IMR-90 (cell line): ENCODE measurements around the gene ACSL6. TPM values are rescaled to one million over a fixed set of nuclear protein-coding genes. Genes with fewer than 3 reads are reported as not detected.

Source experiments
- ATAC-seq: fragments of 200-7000 bp; cut with Tn5 transposase; 2 replicates; pipeline ENCODE4 v1.9.1; 2020; ENCODE audit warnings: low read depth, mild to moderate bottlenecking, moderate library complexity
- BruUV-seq: library from RNA; stranded (reverse); fragments of 400-500 nt; replicated peaks from 2 replicates; lab custom pipeline; 2021; lab: Mats Ljungman, UMichigan
- CTCF ChIA-PET: fragments of 300-600 bp; formaldehyde crosslinking; extraction: SDS; loops from one replicate; lab custom pipeline; 2021; ENCODE audit warnings: antibody characterized with exemption; lab: Yijun Ruan, JAX
- POLR2A ChIA-PET: fragments of 300-600 bp; sonication (Branson Sonifier 250); formaldehyde crosslinking; loops from one replicate; lab custom pipeline; 2022; ENCODE audit warnings: antibody characterized with exemption; ENCODE audit not compliant: unreplicated experiment; lab: Charles Lee
- DNase-seq: peaks from one replicate; pipeline ENCODE4 v3.0.0; 2013
- H2AFZ ChIP-seq: replicated peaks from 2 replicates; pipeline ENCODE3; 2013; ENCODE audit warnings: low read length, mild to moderate bottlenecking; ENCODE audit not compliant: poor library complexity
- H2AK5ac ChIP-seq: 2 replicates; pipeline ENCODE4 v1.6.1; 2013; ENCODE audit warnings: low read depth, low read length, inconsistent platforms
- H2AK9ac ChIP-seq: replicated peaks from 2 replicates; pipeline ENCODE3; 2013; ENCODE audit warnings: mild to moderate bottlenecking, low read depth, low read length, moderate library complexity; ENCODE audit not compliant: poor library complexity
- H2BK120ac ChIP-seq: 2 replicates; pipeline ENCODE4 v1.6.1; 2013; ENCODE audit warnings: low read depth, low read length, inconsistent platforms
- H2BK15ac ChIP-seq: 3 replicates; pipeline ENCODE4 v1.6.1; 2013; ENCODE audit warnings: low read depth, low read length, inconsistent platforms
- H2BK20ac ChIP-seq: 2 replicates; pipeline ENCODE4 v1.6.1; 2013; ENCODE audit warnings: low read depth, mild to moderate bottlenecking, inconsistent platforms, low read length, moderate library complexity
- H2BK5ac ChIP-seq: 2 replicates; pipeline ENCODE4 v1.6.1; 2013; ENCODE audit warnings: mild to moderate bottlenecking, low read depth, low read length, inconsistent platforms; ENCODE audit not compliant: poor library complexity, severe bottlenecking
- H3K14ac ChIP-seq: replicated peaks from 2 replicates; pipeline ENCODE4 v1.6.1; 2013; ENCODE audit warnings: low read depth, low read length, inconsistent platforms
- H3K18ac ChIP-seq: 2 replicates; pipeline ENCODE4 v1.6.1; 2013; ENCODE audit warnings: low read depth, low read length, control low read depth
- H3K23ac ChIP-seq: 2 replicates; pipeline ENCODE4 v1.6.1; 2013; ENCODE audit warnings: low read depth, low read length, inconsistent platforms
- H3K27ac ChIP-seq: 2 replicates; pipeline ENCODE4 v1.5.1; 2013; ENCODE audit warnings: mild to moderate bottlenecking, control low read depth, low read length; ENCODE audit not compliant: insufficient read depth
- H3K27me3 ChIP-seq: 2 replicates; pipeline ENCODE4 v1.6.1; 2013; ENCODE audit warnings: low read length; ENCODE audit not compliant: control insufficient read depth, insufficient read depth
- H3K36me3 ChIP-seq: 2 replicates; pipeline ENCODE4 v1.6.1; 2013; ENCODE audit warnings: low read length, mixed read lengths; ENCODE audit not compliant: control insufficient read depth, insufficient read depth
- H3K4ac ChIP-seq: 2 replicates; pipeline ENCODE4 v1.6.1; 2013; ENCODE audit warnings: low read depth, low read length, inconsistent platforms
- H3K4me1 ChIP-seq: 2 replicates; pipeline ENCODE4 v1.6.1; 2013; ENCODE audit warnings: low read length, mixed read lengths; ENCODE audit not compliant: control insufficient read depth, insufficient read depth
- H3K4me2 ChIP-seq: 2 replicates; pipeline ENCODE4 v1.6.1; 2013; ENCODE audit warnings: low read depth, mild to moderate bottlenecking, control low read depth, low read length, moderate library complexity
- H3K4me3 ChIP-seq: 2 replicates; pipeline ENCODE4 v1.5.1; 2013; ENCODE audit warnings: low read depth, mild to moderate bottlenecking, control low read depth, low read length, moderate library complexity; ENCODE audit not compliant: insufficient read depth
- H3K56ac ChIP-seq: 2 replicates; pipeline ENCODE4 v1.6.1; 2013; ENCODE audit warnings: low read length, inconsistent platforms; ENCODE audit not compliant: insufficient read depth; ENCODE audit errors: extremely low read depth
- H3K79me1 ChIP-seq, 2 experiments: 2 replicates each; pipeline ENCODE4 v1.6.1; 2013; ENCODE audit warnings: low read length in 2 of 2, inconsistent platforms in 1 of 2, low read depth in 1 of 2
- H3K9ac ChIP-seq: 2 replicates; pipeline ENCODE4 v1.6.1; 2013; ENCODE audit warnings: low read depth, low read length, control low read depth
- H3K9me1 ChIP-seq: 2 replicates; pipeline ENCODE4 v1.6.1; 2013; ENCODE audit warnings: low read length, inconsistent platforms; ENCODE audit not compliant: insufficient read depth
- H3K9me3 ChIP-seq: 2 replicates; pipeline ENCODE4 v1.6.1; 2013; ENCODE audit warnings: low read length; ENCODE audit not compliant: control insufficient read depth, insufficient read depth
- H4K20me1 ChIP-seq: 2 replicates; pipeline ENCODE4 v1.6.1; 2013; ENCODE audit warnings: low read length, inconsistent platforms; ENCODE audit not compliant: insufficient read depth
- H4K5ac ChIP-seq: 2 replicates; pipeline ENCODE4 v1.6.1; 2013; ENCODE audit warnings: mild to moderate bottlenecking, low read depth, low read length, control low read depth
- H4K8ac ChIP-seq, 2 experiments: 2 replicates each; pipeline ENCODE4 v1.6.1; 2013; ENCODE audit warnings: low read depth in 2 of 2, low read length in 2 of 2, control low read depth in 1 of 2, inconsistent platforms in 1 of 2
- H4K91ac ChIP-seq: 2 replicates; pipeline ENCODE4 v1.6.1; 2013; ENCODE audit warnings: low read depth, low read length, inconsistent platforms; ENCODE audit not compliant: insufficient read depth
- BHLHE40 ChIP-seq: fragments of 150-350 bp; IDR thresholded peaks from 2 replicates; pipeline ENCODE4 v1.6.1; 2016; ENCODE audit warnings: mild to moderate bottlenecking, low read depth, low read length
- CEBPB ChIP-seq: IDR thresholded peaks from 2 replicates; pipeline ENCODE4 v1.6.1; 2012; ENCODE audit warnings: low read depth, low read length, improper control_type of control experiment
- CHD1 ChIP-seq: IDR thresholded peaks from 2 replicates; pipeline ENCODE4 v1.6.1; 2012; ENCODE audit warnings: low read depth, low read length, improper control_type of control experiment
- CTCF ChIP-seq: conservative IDR thresholded peaks from 2 replicates; pipeline ENCODE4 v1.5.1; 2012; ENCODE audit warnings: mild to moderate bottlenecking, low read depth, low read length, improper control_type of control experiment
- FOS ChIP-seq: fragments of 150-350 bp; IDR thresholded peaks from 2 replicates; pipeline ENCODE4 v1.6.1; 2016; ENCODE audit warnings: low read depth, low read length
- MAFK ChIP-seq: IDR thresholded peaks from 2 replicates; pipeline ENCODE4 v1.6.1; 2012; ENCODE audit warnings: low read depth, low read length, improper control_type of control experiment
- MAZ ChIP-seq: IDR thresholded peaks from 2 replicates; pipeline ENCODE4 v1.6.1; 2012; ENCODE audit warnings: low read depth, mild to moderate bottlenecking, low read length, improper control_type of control experiment, moderate library complexity, borderline replicate concordance
- MXI1 ChIP-seq: IDR thresholded peaks from 2 replicates; pipeline ENCODE4 v1.6.1; 2012; ENCODE audit warnings: low read depth, mild to moderate bottlenecking, low read length, moderate library complexity, borderline replicate concordance
- NFE2L2 ChIP-seq: fragments of 150-350 bp; IDR thresholded peaks from 2 replicates; pipeline ENCODE4 v1.6.1; 2016; ENCODE audit warnings: low read depth, mild to moderate bottlenecking, low read length
- RAD21 ChIP-seq: IDR thresholded peaks from 2 replicates; pipeline ENCODE4 v1.6.1; 2012; ENCODE audit warnings: low read length, improper control_type of control experiment
- RFX5 ChIP-seq: IDR thresholded peaks from 2 replicates; pipeline ENCODE4 v1.8.0; 2012; ENCODE audit warnings: low read depth, mild to moderate bottlenecking, low read length, moderate library complexity
- SMC3 ChIP-seq: fragments of 150-350 bp; IDR thresholded peaks from 2 replicates; pipeline ENCODE4 v1.6.1; 2016; ENCODE audit warnings: low read depth, mild to moderate bottlenecking, antibody characterized with exemption, low read length, moderate library complexity
- USF2 ChIP-seq: fragments of 150-350 bp; IDR thresholded peaks from 2 replicates; pipeline ENCODE4 v1.6.1; 2017; ENCODE audit warnings: mild to moderate bottlenecking, antibody characterized with exemption, low read length, low read depth
- dilution Hi-C: fragments of 300-500 bp; cut with HindIII; formaldehyde crosslinking; loops from one replicate; pipeline ENCODE4 v1.14.3; 2018; ENCODE audit warnings: low sequenced_read_pairs; ENCODE audit not compliant: unreplicated experiment
- in situ Hi-C: fragments of 300-500 bp; cut with MboI; formaldehyde crosslinking; loops from 3 replicates; pipeline ENCODE4 v1.14.3; 2019; ENCODE audit warnings: low sequenced_read_pairs, inconsistent platforms, mixed read lengths
- intact Hi-C: fragments of 100-400 bp; cut with micrococcal nuclease; formaldehyde crosslinking; loops from 2 replicates; pipeline ENCODE4 v1.10.0; 2022
- polyA plus RNA-seq, 3 experiments: library from polyadenylated mRNA; depleted of rRNA; stranded (reverse); fragments of >200 nt; gene quantifications; 2 replicates each; pipeline ENCODE4 v1.2.3, GENCODE V29; 2012; ENCODE audit warnings: low replicate concordance in 1 of 3
- total RNA-seq: library from RNA; depleted of rRNA; stranded (reverse); fragments of >200 nt; gene quantifications from 2 replicates; pipeline ENCODE4 v1.2.3, GENCODE V29; 2012
- TF ChIP-seq, protein P1 (sequence below): fragments of 150-350 bp; IDR thresholded peaks from 2 replicates; pipeline ENCODE4 v1.6.1; 2016; ENCODE audit warnings: low read depth, mild to moderate bottlenecking, low read length, moderate library complexity, borderline replicate concordance

The ACSL6 gene
- total and polyA plus RNA-seq, 2 of the 4 experiments (the other 2 are of a cell fraction) = not detected

DNA sequence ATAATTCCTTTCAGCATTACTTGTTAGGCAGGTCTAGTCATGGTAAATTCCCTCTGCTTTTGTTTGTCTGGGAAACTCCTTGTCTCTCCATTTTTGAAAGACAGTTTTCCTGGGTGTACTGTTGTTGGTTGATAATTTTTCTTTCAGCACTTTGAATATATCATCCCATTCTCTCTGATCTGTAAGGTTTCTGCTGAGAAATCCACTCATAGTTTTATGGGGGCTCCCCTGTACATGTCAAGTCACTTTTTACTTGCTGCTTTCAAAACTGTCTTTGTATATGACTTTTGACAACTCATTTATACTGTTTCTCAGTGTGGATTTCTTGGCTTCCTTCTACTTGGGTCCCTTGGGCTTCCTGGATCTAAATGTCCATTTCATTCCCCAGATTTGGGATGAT, 82.5 kb downstream of the ACSL6 start:
- Histone ChIP-seq H3K27me3 (no peaks in the 10 kb centered on the region), H3K27ac (no peak overlapping the region), H2AK9ac (no peak overlapping the region), H3K56ac (no peak overlapping the region), H2BK15ac (no peak overlapping the region), H3K4me1 (no peaks in the 10 kb centered on the region), H3K79me1 (no peaks in the 10 kb centered on the region), H4K91ac (no peak overlapping the region), H3K4me2 (no peak overlapping the region), H2AFZ (no peak overlapping the region), H2BK120ac (no peak overlapping the region), H2AK5ac (no peak overlapping the region), H3K18ac (no peak overlapping the region), H3K14ac (no peak overlapping the region), H3K23ac (no peak overlapping the region), H4K5ac (no peak overlapping the region), H3K9me3 (no peaks in the 10 kb centered on the region), H2BK5ac (no peak overlapping the region), H3K4me3 (no peak overlapping the region), H3K4ac (no peak overlapping the region), H3K36me3 (no peaks in the 10 kb centered on the region), H2BK20ac (no peak overlapping the region), H3K9me1 (no peaks in the 10 kb centered on the region), H3K9ac (no peak overlapping the region), H4K8ac (no peak overlapping the region), H4K20me1 (no peaks in the 10 kb centered on the region)
- ChIA-PET POLR2A (no interaction called here), CTCF (no interaction called here)
- DNase-seq (no peak), ATAC-seq (no peak)
- dilution Hi-C loops = no loop called here
- intact Hi-C loops = no loop called here
- BruUV-seq = no TSS peak
- TF ChIP-seq FOS (no peak), MAFK (no peak), CTCF (no peak), MAZ (no peak), NFE2L2 (no peak), RFX5 (no peak), SMC3 (no peak), MXI1 (no peak), USF2 (no peak), CHD1 (no peak), CEBPB (no peak), BHLHE40 (no peak), RAD21 (no peak)
- TF ChIP-seq, protein P1, sequence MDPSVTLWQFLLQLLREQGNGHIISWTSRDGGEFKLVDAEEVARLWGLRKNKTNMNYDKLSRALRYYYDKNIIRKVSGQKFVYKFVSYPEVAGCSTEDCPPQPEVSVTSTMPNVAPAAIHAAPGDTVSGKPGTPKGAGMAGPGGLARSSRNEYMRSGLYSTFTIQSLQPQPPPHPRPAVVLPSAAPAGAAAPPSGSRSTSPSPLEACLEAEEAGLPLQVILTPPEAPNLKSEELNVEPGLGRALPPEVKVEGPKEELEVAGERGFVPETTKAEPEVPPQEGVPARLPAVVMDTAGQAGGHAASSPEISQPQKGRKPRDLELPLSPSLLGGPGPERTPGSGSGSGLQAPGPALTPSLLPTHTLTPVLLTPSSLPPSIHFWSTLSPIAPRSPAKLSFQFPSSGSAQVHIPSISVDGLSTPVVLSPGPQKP = no peak
- in situ Hi-C loops = no loop called here
